ENCODE measurements around the gene ARFGAP3. TPM values are rescaled to one million over a fixed set of nuclear protein-coding genes. Genes with fewer than 3 reads are reported as not detected.
A peak's percentile ranks its signal among the peaks of the same experiment; 100 is the strongest.

ARFGAP3 gene
- total RNA-seq, 1 donor from 2014 or later, result 53.7 TPM

DNA sequence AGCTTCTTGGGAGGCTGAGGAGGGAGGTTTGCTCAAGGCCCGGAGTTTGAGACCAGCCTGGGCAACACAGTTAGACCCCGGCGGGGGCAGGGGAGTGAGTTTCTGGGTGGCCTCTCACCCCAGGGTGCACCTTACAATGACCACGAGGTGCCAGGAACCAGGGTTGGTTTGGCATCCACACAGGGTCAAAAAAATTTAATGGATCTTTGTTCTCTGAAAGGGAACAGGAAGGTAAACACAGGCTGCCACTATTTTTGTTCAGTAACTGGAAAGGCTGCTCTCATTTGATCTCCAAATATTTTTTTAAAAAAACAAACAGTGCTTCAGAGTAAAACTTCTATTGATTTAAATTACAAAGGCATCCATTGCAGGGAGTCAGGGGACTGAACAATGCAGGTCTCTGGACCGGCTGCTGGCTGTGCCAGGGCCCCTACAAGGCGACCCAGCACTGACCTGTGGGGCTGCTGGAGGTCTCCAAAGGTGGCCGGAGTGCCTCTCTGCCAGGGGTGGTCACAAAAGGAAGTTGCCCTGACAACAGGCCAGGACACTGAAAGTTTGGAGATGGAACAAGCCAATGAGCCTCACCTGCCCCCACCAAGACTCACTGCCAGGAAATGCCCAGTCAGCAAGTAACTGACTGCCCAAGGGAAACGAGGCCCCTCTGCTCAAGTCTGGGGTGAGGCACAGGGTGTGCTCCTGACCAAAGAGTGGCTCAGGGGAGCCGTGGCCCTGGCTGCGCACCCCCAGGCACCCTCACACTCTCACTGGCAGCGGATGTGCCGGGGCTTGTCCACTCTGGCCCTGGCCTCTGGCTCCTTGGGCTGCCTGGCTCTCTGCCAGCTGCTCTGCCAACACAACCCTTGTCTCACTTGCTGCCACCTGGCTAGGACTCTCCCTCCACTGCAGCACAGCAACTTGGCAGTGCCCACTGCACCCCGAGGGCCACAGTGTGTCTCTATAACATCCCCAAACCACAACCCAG, 51.8 kb downstream of the ARFGAP3 start:
- H3K4me1 ChIP-seq, result peaks cover 30% of the 10 kb centered on the region
- H3K27ac ChIP-seq, result peak overlapping the region; percentile 74
- H3K9me3 ChIP-seq, result no peaks in the 10 kb centered on the region
- intact Hi-C loops (cut with DNase I), result no loop called here
- peak; percentile 82 for DNase-seq
- no peaks in the 10 kb centered on the region for H3K27me3 ChIP-seq
- no peak overlapping the region for H3K4me3 ChIP-seq
- ATAC-seq, result peak; percentile 54
- TF ChIP-seq, protein P1, sequence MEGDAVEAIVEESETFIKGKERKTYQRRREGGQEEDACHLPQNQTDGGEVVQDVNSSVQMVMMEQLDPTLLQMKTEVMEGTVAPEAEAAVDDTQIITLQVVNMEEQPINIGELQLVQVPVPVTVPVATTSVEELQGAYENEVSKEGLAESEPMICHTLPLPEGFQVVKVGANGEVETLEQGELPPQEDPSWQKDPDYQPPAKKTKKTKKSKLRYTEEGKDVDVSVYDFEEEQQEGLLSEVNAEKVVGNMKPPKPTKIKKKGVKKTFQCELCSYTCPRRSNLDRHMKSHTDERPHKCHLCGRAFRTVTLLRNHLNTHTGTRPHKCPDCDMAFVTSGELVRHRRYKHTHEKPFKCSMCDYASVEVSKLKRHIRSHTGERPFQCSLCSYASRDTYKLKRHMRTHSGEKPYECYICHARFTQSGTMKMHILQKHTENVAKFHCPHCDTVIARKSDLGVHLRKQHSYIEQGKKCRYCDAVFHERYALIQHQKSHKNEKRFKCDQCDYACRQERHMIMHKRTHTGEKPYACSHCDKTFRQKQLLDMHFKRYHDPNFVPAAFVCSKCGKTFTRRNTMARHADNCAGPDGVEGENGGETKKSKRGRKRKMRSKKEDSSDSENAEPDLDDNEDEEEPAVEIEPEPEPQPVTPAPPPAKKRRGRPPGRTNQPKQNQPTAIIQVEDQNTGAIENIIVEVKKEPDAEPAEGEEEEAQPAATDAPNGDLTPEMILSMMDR (IDR thresholded peaks at IDR 0.05), result no peak
- peaks cover 84% of the 10 kb centered on the region for H3K36me3 ChIP-seq

DNA sequence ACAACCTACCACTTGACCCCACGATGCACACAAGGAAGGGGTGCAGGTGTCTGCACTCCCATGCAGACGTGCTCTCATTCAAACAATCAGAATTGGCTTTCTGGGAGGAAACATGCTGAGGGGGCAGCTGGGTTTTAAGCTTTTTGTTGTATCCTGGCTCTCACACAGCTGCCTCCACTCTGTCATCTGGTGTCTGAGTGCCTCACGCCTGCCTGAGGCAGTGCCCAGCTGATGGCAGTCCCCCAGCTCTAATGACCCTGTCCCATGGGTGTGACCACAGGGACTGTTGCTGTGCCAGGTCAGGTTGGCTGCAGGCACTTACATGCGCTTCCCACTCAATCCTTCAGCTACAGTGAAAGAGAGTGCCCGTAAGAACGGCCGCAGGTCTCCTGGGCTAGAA, 53.7 kb downstream of the ARFGAP3 start:
- TF ChIP-seq, protein P1 (IDR thresholded peaks at IDR 0.05), result no peak
- H3K4me3 ChIP-seq, result no peak overlapping the region
- DNase-seq (no peak), ATAC-seq (peak; percentile 13)
- intact Hi-C loops (cut with DNase I), result no loop called here
- H3K27ac ChIP-seq, result no peak overlapping the region
- H3K9me3 ChIP-seq, result no peaks in the 10 kb centered on the region
- peaks cover 30% of the 10 kb centered on the region for H3K4me1 ChIP-seq
- no peaks in the 10 kb centered on the region for H3K27me3 ChIP-seq
- H3K36me3 ChIP-seq, result peaks cover 83% of the 10 kb centered on the region

DNA sequence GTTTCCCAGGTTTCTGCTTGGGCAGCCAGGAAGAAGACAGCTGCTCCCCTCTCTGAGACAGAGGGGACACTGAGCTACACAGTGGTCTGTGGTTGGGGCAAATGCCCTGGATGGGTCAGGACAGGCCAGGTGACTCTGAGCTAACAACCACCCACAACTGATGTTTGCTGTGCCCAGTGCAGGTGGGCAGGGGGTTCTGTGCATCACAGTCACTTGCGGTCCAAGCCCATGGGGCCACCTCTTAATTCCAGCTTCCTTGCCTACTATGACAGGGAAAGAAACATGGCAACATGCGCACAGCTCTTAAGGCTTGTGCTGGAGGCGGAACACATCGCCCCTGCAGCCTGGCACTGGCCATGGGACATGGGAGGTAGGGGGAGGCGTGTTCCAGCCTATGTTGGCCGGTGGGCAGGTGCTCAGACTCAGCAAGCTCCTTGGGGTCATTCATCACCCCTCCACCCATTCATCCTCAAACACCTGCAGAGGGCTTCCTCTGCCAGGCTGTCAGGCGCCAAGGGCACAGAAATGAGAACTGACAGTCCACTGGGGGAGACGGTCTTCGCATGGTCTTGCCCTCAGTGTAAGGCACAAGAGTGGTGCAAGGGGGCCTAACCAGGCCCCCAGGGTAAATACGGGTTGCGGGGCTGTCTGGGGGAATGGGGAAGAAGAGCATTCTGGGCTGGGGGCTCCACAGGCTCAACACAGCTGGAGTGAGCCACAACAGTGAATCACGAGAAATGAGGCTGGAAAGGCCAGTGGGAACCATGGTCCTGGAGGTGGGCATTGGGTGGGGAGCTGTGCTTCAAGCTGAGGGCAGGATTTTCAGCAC, 55.6 kb downstream of the ARFGAP3 start:
- ATAC-seq (no peak), DNase-seq (no peak)
- no peak overlapping the region for H3K27ac ChIP-seq
- peaks cover 30% of the 10 kb centered on the region for H3K4me1 ChIP-seq
- intact Hi-C loops (cut with DNase I), result no loop called here
- no peaks in the 10 kb centered on the region for H3K9me3 ChIP-seq
- H3K36me3 ChIP-seq, result peaks cover 74% of the 10 kb centered on the region
- no peak overlapping the region for H3K4me3 ChIP-seq
- no peaks in the 10 kb centered on the region for H3K27me3 ChIP-seq
- TF ChIP-seq, protein P1 (IDR thresholded peaks at IDR 0.05), result no peak

DNA sequence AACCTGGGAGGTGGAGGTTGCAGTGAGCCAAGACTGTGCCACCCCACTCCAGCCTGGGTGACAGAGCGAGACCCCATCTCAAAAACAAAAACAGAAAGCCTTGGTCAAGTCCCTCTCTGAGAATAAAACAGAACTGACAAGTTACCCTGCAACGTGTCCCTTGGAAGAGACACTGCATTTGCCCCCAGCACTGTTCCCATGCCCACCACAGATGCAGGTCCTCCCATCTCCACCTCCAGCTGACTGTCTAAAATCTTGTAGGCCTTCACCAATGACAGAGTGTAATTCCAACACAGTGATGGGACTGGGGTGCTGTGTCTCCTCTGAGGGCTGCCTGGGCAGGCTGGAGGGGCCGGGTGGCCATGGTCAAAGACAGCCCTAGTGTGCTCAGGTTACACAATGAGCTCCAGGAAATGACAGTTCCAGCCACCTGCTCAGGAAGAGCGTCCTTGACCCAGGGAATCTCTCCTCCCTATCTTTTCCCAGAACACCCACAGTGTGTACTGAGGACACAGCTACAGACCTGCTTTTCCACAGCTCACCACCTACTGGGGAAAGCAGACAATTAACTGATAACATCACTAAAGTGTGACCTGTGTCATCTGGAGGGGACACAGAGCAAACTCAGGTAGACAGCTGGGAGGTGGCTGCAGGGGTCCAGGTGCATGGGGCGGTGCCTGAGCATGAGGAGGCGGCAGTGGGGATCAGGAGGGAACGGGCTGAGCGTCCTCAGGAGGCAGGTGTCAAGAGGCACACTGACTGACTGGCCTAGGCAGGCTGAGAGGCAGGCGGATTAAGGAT, 56.4 kb downstream of the ARFGAP3 start:
- TF ChIP-seq, protein P1 (IDR thresholded peaks at IDR 0.05), result no peak
- DNase-seq (no peak), ATAC-seq (no peak)
- Histone ChIP-seq H3K4me3 (no peak overlapping the region), H3K36me3 (peaks cover 72% of the 10 kb centered on the region), H3K4me1 (peaks cover 21% of the 10 kb centered on the region), H3K27ac (no peak overlapping the region), H3K27me3 (no peaks in the 10 kb centered on the region), H3K9me3 (no peaks in the 10 kb centered on the region)
- intact Hi-C loops (cut with DNase I), result no loop called here
